GM13976 (cell line): ENCODE measurements around the gene F2R.

Source experiments
- DNase-seq: peaks from one replicate; pipeline ENCODE4 v3.0.0; 2012; ENCODE audit warnings: low spot score
- in situ Hi-C: fragments of 300-500 bp; cut with MboI; formaldehyde crosslinking; loops from one replicate; pipeline ENCODE4 v1.12.0; 2022; ENCODE audit warnings: low sequenced_read_pairs, mixed read lengths, inconsistent platforms; ENCODE audit not compliant: unreplicated experiment
- TF ChIP-seq, protein P1 (sequence below): IDR thresholded peaks from 2 replicates; pipeline ENCODE4 v1.5.1; 2012; ENCODE audit warnings: borderline replicate concordance, mild to moderate bottlenecking; ENCODE audit not compliant: insufficient read depth; ENCODE audit errors: extremely low read depth, missing control alignments, control extremely low read depth

Gene F2R

DNA sequence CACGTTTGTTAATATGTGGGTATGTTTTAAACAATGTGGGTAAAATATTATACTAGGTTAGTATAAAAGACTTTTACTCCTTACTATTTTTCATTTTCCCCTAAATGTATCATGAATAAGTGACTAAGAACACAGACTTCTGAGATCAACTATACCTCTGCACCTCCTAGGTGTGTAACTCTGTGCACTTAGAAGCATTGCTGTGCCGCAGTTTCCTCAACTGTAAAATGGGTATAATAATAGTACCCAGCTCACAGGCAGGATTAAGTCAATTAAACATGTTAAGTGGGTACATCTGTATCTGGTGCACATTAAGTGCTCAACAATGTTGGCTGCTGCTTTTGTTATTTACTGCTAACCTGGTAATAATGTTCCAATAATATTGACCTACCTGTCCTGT, 21.6 kb upstream of the F2R start:
- TF ChIP-seq, protein P1, sequence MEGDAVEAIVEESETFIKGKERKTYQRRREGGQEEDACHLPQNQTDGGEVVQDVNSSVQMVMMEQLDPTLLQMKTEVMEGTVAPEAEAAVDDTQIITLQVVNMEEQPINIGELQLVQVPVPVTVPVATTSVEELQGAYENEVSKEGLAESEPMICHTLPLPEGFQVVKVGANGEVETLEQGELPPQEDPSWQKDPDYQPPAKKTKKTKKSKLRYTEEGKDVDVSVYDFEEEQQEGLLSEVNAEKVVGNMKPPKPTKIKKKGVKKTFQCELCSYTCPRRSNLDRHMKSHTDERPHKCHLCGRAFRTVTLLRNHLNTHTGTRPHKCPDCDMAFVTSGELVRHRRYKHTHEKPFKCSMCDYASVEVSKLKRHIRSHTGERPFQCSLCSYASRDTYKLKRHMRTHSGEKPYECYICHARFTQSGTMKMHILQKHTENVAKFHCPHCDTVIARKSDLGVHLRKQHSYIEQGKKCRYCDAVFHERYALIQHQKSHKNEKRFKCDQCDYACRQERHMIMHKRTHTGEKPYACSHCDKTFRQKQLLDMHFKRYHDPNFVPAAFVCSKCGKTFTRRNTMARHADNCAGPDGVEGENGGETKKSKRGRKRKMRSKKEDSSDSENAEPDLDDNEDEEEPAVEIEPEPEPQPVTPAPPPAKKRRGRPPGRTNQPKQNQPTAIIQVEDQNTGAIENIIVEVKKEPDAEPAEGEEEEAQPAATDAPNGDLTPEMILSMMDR: no peak
- in situ Hi-C loops: no loop called here
- no peak for DNase-seq

- TF ChIP-seq, protein P1: no peak
- no peak for DNase-seq
- in situ Hi-C loops: no loop called here
These were observed 20.6 kb upstream of the F2R start for GRCh38 chr5:76695346-76695745.

GRCh38 chr5:76696251-76696650, 19.7 kb upstream of the F2R start:
- in situ Hi-C loops: no loop called here
- no peak for DNase-seq
- TF ChIP-seq, protein P1: no peak

- TF ChIP-seq, protein P1: no peak
These were observed 18.3 kb upstream of the F2R start for GRCh38 chr5:76697670-76698069.

DNA sequence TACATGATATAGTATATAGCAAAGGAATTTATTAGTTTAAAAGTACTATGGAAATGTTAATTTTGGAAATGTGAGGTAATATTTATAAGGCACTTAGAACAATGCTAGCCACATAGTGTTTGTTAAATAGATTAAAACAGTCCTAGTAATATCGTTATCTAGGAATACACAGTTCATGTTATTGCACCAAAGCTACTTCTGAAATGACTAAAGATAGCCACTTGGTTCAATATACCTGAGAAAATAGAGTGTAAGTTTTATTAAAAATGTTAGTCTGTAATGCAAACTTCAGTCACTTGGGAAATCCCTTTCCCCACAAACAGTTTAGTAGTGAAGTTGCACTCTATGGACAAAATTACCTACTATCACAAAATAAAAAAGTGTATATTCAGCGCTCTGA, 15.4 kb upstream of the F2R start:
- no peak for DNase-seq
- in situ Hi-C loops: no loop called here
- TF ChIP-seq, protein P1: no peak

More at GRCh38 chr5:76697670-76698069, 18.3 kb upstream of the F2R start:
- DNase-seq: no peak
- in situ Hi-C loops: no loop called here

DNA sequence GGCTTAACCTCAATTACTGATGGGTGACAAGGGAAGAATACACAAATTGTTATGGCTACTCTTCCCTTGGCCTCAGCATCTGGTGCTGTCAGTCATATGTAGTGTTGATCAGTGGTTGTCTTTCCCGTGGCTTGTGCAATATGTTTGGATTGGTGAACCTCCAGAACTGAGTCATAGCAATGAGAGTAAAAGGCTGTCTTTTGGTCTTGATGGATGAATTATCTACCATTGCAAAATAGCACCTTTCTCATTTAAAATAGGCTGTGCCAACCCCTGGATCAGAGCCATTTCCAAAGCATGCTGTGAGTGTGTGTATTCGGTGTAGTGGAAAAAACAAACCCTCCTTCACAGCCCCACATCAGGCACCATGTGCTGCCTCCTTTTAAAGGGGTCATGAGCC, 14.6 kb upstream of the F2R start:
- TF ChIP-seq, protein P1: no peak
- DNase-seq: no peak
- in situ Hi-C loops: no loop called here

- no peak for DNase-seq
- in situ Hi-C loops: no loop called here
- TF ChIP-seq, protein P1: no peak
These were observed 12.2 kb upstream of the F2R start for GRCh38 chr5:76703707-76704106.
